H9 (cell line): ENCODE measurements around the gene SLC25A48. TPM values are rescaled to one million over a fixed set of nuclear protein-coding genes. Genes with fewer than 3 reads are reported as not detected.

Experiments used
- DNase-seq: peaks from one replicate; pipeline ENCODE4 v3.0.0-alpha.2; 2017
- H2AFZ ChIP-seq: one replicate; pipeline ENCODE4 v1.6.1; 2013; ENCODE audit warnings: mild to moderate bottlenecking, low read length, control low read depth, moderate library complexity
- H2AK5ac ChIP-seq: 2 replicates; pipeline ENCODE4 v1.6.1; 2013; ENCODE audit warnings: low read length, control low read depth, mixed read lengths; ENCODE audit not compliant: insufficient read length
- H2BK120ac ChIP-seq: one replicate; pipeline ENCODE4 v1.6.1; 2013; ENCODE audit warnings: low read depth, mild to moderate bottlenecking, low read length, control low read depth, inconsistent platforms; ENCODE audit not compliant: poor library complexity, severe bottlenecking
- H2BK12ac ChIP-seq: 2 replicates; pipeline ENCODE4 v1.6.1; 2013; ENCODE audit warnings: low read length, control low read depth, mixed read lengths, low read depth; ENCODE audit not compliant: insufficient read length
- H2BK15ac ChIP-seq: 2 replicates; pipeline ENCODE4 v1.6.1; 2013; ENCODE audit warnings: low read depth, low read length, control low read depth
- H2BK20ac ChIP-seq: one replicate; pipeline ENCODE4 v1.6.1; 2013; ENCODE audit warnings: low read depth, mild to moderate bottlenecking, low read length, control low read depth, inconsistent platforms; ENCODE audit not compliant: poor library complexity, severe bottlenecking
- H2BK5ac ChIP-seq: 2 replicates; pipeline ENCODE4 v1.6.1; 2013; ENCODE audit warnings: low read length, control low read depth, mixed read lengths; ENCODE audit not compliant: insufficient read length
- H3K14ac ChIP-seq: 2 replicates; pipeline ENCODE4 v1.6.1; 2013; ENCODE audit warnings: low read length, control low read depth; ENCODE audit not compliant: insufficient read depth
- H3K18ac ChIP-seq: 2 replicates; pipeline ENCODE4 v1.6.1; 2013; ENCODE audit warnings: low read depth, mild to moderate bottlenecking, mixed read lengths, low read length, control low read depth; ENCODE audit not compliant: insufficient read length
- H3K23ac ChIP-seq: 2 replicates; pipeline ENCODE4 v1.6.1; 2013; ENCODE audit warnings: low read length, control low read depth, mixed read lengths, low read depth; ENCODE audit not compliant: insufficient read length
- H3K23me2 ChIP-seq: 2 replicates; pipeline ENCODE4 v1.6.1; 2013; ENCODE audit warnings: low read depth, mild to moderate bottlenecking, mixed read lengths, low read length, control low read depth; ENCODE audit not compliant: insufficient read length, poor library complexity, severe bottlenecking
- H3K27ac ChIP-seq: 2 replicates; pipeline ENCODE4 v1.5.1; 2013; ENCODE audit warnings: low read length, control low read depth, mixed read lengths, low read depth; ENCODE audit not compliant: insufficient read length
- H3K27me3 ChIP-seq: 2 replicates; pipeline ENCODE4 v1.6.1; 2013; ENCODE audit warnings: low read length, control low read depth, inconsistent platforms; ENCODE audit not compliant: insufficient read depth
- H3K4ac ChIP-seq: 2 replicates; pipeline ENCODE4 v1.6.1; 2013; ENCODE audit warnings: low read depth, mild to moderate bottlenecking, control low read depth, inconsistent platforms, low read length, moderate library complexity
- H3K4me1 ChIP-seq: 2 replicates; pipeline ENCODE4 v1.6.1; 2013; ENCODE audit warnings: low read length, control low read depth, inconsistent platforms; ENCODE audit not compliant: insufficient read depth
- H3K4me2 ChIP-seq: 2 replicates; pipeline ENCODE4 v1.6.1; 2013; ENCODE audit warnings: low read length, control low read depth, mixed read lengths; ENCODE audit not compliant: insufficient read length, insufficient read depth
- H3K56ac ChIP-seq: 2 replicates; pipeline ENCODE4 v1.6.1; 2013; ENCODE audit warnings: low read depth, mild to moderate bottlenecking, mixed read lengths, low read length, control low read depth; ENCODE audit not compliant: insufficient read length
- H3K79me1 ChIP-seq: 2 replicates; pipeline ENCODE4 v1.6.1; 2013; ENCODE audit warnings: low read depth, mild to moderate bottlenecking, moderate library complexity, low read length, control low read depth, inconsistent platforms; ENCODE audit not compliant: insufficient read depth, poor library complexity, severe bottlenecking
- H3K79me2 ChIP-seq: 2 replicates; pipeline ENCODE4 v1.6.1; 2013; ENCODE audit warnings: low read length, control low read depth, inconsistent platforms; ENCODE audit not compliant: insufficient read depth
- H3K9ac ChIP-seq: 2 replicates; pipeline ENCODE4 v1.6.1; 2013; ENCODE audit warnings: low read length, control low read depth, mixed read lengths; ENCODE audit not compliant: insufficient read length; ENCODE audit errors: extremely low read depth
- H3K9me3 ChIP-seq: one replicate; pipeline ENCODE4 v1.6.1; 2013; ENCODE audit warnings: low read depth, low read length, inconsistent platforms; ENCODE audit not compliant: control insufficient read depth
- H3T11ph ChIP-seq: one replicate; pipeline ENCODE4 v1.6.1; 2013; ENCODE audit warnings: mild to moderate bottlenecking, low read length, control low read depth, inconsistent platforms
- H4K20me1 ChIP-seq: one replicate; pipeline ENCODE4 v1.6.1; 2013; ENCODE audit not compliant: control insufficient read depth, insufficient read length, insufficient read depth
- H4K5ac ChIP-seq: 2 replicates; pipeline ENCODE4 v1.6.1; 2013; ENCODE audit warnings: low read depth, mild to moderate bottlenecking, mixed read lengths, low read length, control low read depth; ENCODE audit not compliant: insufficient read length
- H4K8ac ChIP-seq: replicated peaks from 2 replicates; pipeline ENCODE4 v1.6.1; 2013; ENCODE audit warnings: low read length, control low read depth, mixed read lengths, low read depth; ENCODE audit not compliant: insufficient read length
- H4K91ac ChIP-seq: 2 replicates; pipeline ENCODE4 v1.6.1; 2013; ENCODE audit warnings: low read depth, mild to moderate bottlenecking, moderate library complexity, mixed read lengths, low read length, control low read depth; ENCODE audit not compliant: insufficient read length
- H3K27ac Mint-ChIP-seq, 3 experiments: 2 replicates in 2 of 3; 3 replicates in 1 of 3; pipeline ENCODE4 v1.8.0; 2020 to 2021; ENCODE audit warnings: mixed read lengths in 3 of 3, mild to moderate bottlenecking in 1 of 3, moderate library complexity in 1 of 3
- H3K27me3 Mint-ChIP-seq: 2 replicates; pipeline ENCODE4 v1.8.0; 2021; ENCODE audit warnings: low read depth, mild to moderate bottlenecking, moderate library complexity, mixed read lengths
- H3K36me3 Mint-ChIP-seq, 3 experiments: 2 replicates in 2 of 3; 3 replicates in 1 of 3; pipeline ENCODE4 v1.8.0; 2020 to 2021; ENCODE audit warnings: low read depth in 3 of 3, mixed read lengths in 3 of 3; ENCODE audit not compliant: insufficient read depth in 1 of 3
- H3K4me1 Mint-ChIP-seq, 2 experiments: 2 replicates each; pipeline ENCODE4 v1.8.0; 2020; ENCODE audit warnings: mixed read lengths in 2 of 2
- H3K4me3 Mint-ChIP-seq, 2 experiments: 2 replicates in 1 of 2; 3 replicates in 1 of 2; pipeline ENCODE4 v1.8.0; 2020 to 2021; ENCODE audit warnings: mild to moderate bottlenecking in 2 of 2, mixed read lengths in 2 of 2, moderate library complexity in 1 of 2
- H3K9me3 Mint-ChIP-seq, 2 experiments: 2 replicates in 1 of 2; 3 replicates in 1 of 2; pipeline ENCODE4 v1.8.0; 2020; ENCODE audit warnings: mild to moderate bottlenecking in 2 of 2, mixed read lengths in 2 of 2, moderate library complexity in 1 of 2
- WGBS: extraction: QIAGEN DNeasy Blood & Tissue Kit; methylation state at CpG from one replicate; pipeline ENCODE4 v1.1.7; 2013; ENCODE audit warnings: missing lambda C conversion rate, low lambda C conversion rate, mixed read lengths; ENCODE audit not compliant: insufficient read length; ENCODE audit errors: extremely low coverage; 5-methylcytosine and 5-hydroxymethylcytosine counted together
- total RNA-seq: library from RNA; stranded (reverse); gene quantifications from 2 replicates; pipeline ENCODE4 v1.2.1, GENCODE V29; 2021
- TF ChIP-seq, protein P1 (sequence below): fragments of 200-600 bp; sonication (generic); conservative IDR thresholded peaks from 3 replicates; pipeline ENCODE4 v1.8.0; 2021; ENCODE audit warnings: antibody characterized with exemption, mild to moderate bottlenecking

The SLC25A48 gene
- total RNA-seq, 1 experiment from 2014 or later: 0.66 TPM

DNA sequence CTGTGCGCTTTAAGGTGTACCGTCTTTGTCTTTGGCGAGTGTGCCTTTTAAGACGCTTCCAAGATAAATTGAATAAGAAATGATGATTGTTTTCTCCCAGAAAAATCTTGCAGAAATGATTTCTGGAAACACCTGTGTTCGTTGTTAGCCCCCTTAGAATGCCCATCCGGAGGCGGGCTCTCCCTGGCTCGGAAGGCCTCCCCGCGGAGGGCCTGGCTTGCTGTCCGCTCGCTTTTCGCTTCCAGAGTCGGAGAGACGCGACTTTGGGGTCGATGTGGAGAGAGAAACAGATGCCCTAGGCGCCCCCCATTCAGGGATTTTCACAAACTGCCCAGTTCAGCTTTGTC lies 96.5 kb downstream of the SLC25A48 start:
- Histone ChIP-seq H3K79me2 (no peaks in the 10 kb centered on the region), H2BK120ac (no peak overlapping the region), H2BK12ac (no peak overlapping the region), H3K4me2 (peak overlapping the region; percentile 83), H3K27ac (no peak overlapping the region), H3K9me3 (no peaks in the 10 kb centered on the region), H4K8ac (no peak overlapping the region), H3K56ac (no peak overlapping the region), H3K14ac (no peak overlapping the region), H3K27me3 (peaks cover 17% of the 10 kb centered on the region; the same call in 1 of the 2 replicates), H4K91ac (no peak overlapping the region), H4K20me1 (no peaks in the 10 kb centered on the region), H3K23ac (no peak overlapping the region), H2AK5ac (no peak overlapping the region), H3K18ac (no peak overlapping the region), H3K23me2 (peaks cover 4% of the 10 kb centered on the region), H2BK15ac (no peak overlapping the region), H3K79me1 (no peaks in the 10 kb centered on the region), H2BK5ac (no peak overlapping the region), H3K4ac (no peak overlapping the region), H3T11ph (no peak overlapping the region), H4K5ac (no peak overlapping the region), H3K4me1 (no peaks in the 10 kb centered on the region), H3K9ac (no peak overlapping the region), H2AFZ (no peak overlapping the region), H2BK20ac (no peak overlapping the region)
- no peak overlapping the region for H3K27ac Mint-ChIP-seq
- no peaks in the 10 kb centered on the region for H3K36me3 Mint-ChIP-seq
- WGBS: no CpG with 5 or more reads among the region's 18 CpGs
- peak overlapping the region; percentile 67 to 85 for H3K4me3 Mint-ChIP-seq
- H3K27me3 Mint-ChIP-seq: peaks cover 87% of the 10 kb centered on the region
- no peaks in the 10 kb centered on the region for H3K9me3 Mint-ChIP-seq
- DNase-seq: peak; percentile 35
- peaks cover 0 to 3% of the 10 kb centered on the region in 2 experiments; a peak in 1 of 4 replicates for H3K4me1 Mint-ChIP-seq
- TF ChIP-seq, protein P1, sequence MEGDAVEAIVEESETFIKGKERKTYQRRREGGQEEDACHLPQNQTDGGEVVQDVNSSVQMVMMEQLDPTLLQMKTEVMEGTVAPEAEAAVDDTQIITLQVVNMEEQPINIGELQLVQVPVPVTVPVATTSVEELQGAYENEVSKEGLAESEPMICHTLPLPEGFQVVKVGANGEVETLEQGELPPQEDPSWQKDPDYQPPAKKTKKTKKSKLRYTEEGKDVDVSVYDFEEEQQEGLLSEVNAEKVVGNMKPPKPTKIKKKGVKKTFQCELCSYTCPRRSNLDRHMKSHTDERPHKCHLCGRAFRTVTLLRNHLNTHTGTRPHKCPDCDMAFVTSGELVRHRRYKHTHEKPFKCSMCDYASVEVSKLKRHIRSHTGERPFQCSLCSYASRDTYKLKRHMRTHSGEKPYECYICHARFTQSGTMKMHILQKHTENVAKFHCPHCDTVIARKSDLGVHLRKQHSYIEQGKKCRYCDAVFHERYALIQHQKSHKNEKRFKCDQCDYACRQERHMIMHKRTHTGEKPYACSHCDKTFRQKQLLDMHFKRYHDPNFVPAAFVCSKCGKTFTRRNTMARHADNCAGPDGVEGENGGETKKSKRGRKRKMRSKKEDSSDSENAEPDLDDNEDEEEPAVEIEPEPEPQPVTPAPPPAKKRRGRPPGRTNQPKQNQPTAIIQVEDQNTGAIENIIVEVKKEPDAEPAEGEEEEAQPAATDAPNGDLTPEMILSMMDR: no peak
